ENCODE data around the gene CDKN1B. TPM values are rescaled to one million over a fixed set of nuclear protein-coding genes. Genes with fewer than 3 reads are reported as not detected.

The CDKN1B gene
- total and polyA plus RNA-seq, 7 experiments from 2014 or later = 15.1 to 205 (median 189) TPM

DNA sequence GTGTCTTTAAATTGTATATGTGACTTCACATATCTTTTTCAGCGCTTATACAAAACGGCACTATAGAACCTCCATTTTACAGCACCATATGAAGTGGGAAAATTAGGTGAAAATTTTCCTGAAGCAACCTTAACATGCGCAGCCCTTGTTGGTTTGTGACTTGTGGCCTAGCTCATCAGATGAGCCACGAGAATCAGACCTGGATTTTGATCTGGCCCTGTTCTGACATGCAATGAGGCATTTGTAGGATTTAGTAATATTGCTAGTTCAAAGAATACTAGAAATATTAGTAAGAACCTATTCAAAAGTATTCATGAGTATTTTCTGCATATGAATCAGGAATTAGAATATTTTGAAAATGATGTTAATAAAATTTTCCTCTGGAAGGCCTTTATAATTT, 2.9 kb downstream of the CDKN1B start:
- DNase-seq (no peak), ATAC-seq (no peak)
- peak overlapping the region; percentile 97 to 99 (median 98) for H3K27ac Mint-ChIP-seq
- ChIA-PET POLR2A (interaction anchor here (0.5 to 35.7 kb wide), 10 partner anchors 3 to 362 kb away, joined by 3 to 1179 read pairs (median 16); partner anchors contain the start of genes BORCS5, CDKN1B, CREBL2 and GPR19), CTCF (interaction anchor here (0.9 to 4.1 kb wide), 2 partner anchors 16 to 364 kb away, joined by 3 to 27 read pairs; no protein-coding TSS in a partner anchor)
- peak overlapping the region; percentile 99 for H3K27ac ChIP-seq (ENCODE audit: low read depth, low read length)
- peaks cover 11 to 22% of the 10 kb centered on the region in 2 donors for H3K4me1 ChIP-seq (ENCODE audit: control insufficient read depth in 2 of 2, insufficient read depth in 2 of 2, low read length in 2 of 2)
- H3K4me1 Mint-ChIP-seq = peaks cover 26 to 44% (median 33%) of the 10 kb centered on the region in 7 donors
- intact Hi-C loops (cut with micrococcal nuclease) = loop anchor here in 1 of 2 donors (5.0 to 10.0 kb wide), 2 partner anchors 382 to 715 kb away; partner anchors contain the start of gene GSG1
- H3K27me3 Mint-ChIP-seq = no peaks in the 10 kb centered on the region
- peak overlapping the region; percentile 87 to 100 (median 98) for H3K4me3 Mint-ChIP-seq
- peaks cover 0 to 4% (median 0%) of the 10 kb centered on the region in 11 donors for H3K9me3 Mint-ChIP-seq
- H3K36me3 ChIP-seq (ENCODE audit: control insufficient read depth in 2 of 3, insufficient read depth in 3 of 3, low read length in 3 of 3) = peaks cover 16 to 36% (median 31%) of the 10 kb centered on the region in 3 experiments
- H3K9me3 ChIP-seq (ENCODE audit: control insufficient read depth in 2 of 3, low read length in 3 of 3) = no peaks in the 10 kb centered on the region
- H3K36me3 Mint-ChIP-seq = peaks cover 20 to 55% (median 41%) of the 10 kb centered on the region in 5 donors
- H3K27me3 ChIP-seq (ENCODE audit: control insufficient read depth in 2 of 2, insufficient read depth in 2 of 2, low read length in 2 of 2) = no peaks in the 10 kb centered on the region
- H3K4me3 ChIP-seq (ENCODE audit: low read length) = peak overlapping the region; percentile 94

- Mint-ChIP-seq H3K27ac (peak overlapping the region; percentile 97 to 99 (median 98)), H3K4me1 (peaks cover 22 to 43% (median 33%) of the 10 kb centered on the region in 7 donors), H3K4me3 (peak overlapping the region; percentile 87 to 100 (median 98)), H3K36me3 (peaks cover 20 to 58% (median 41%) of the 10 kb centered on the region in 5 donors), H3K9me3 (peaks cover 0 to 11% (median 0%) of the 10 kb centered on the region in 11 donors), H3K27me3 (peaks cover 0 to 5% (median 0%) of the 10 kb centered on the region in 5 donors)
- peaks cover 16 to 36% (median 31%) of the 10 kb centered on the region in 3 experiments for H3K36me3 ChIP-seq (ENCODE audit: control insufficient read depth in 2 of 3, insufficient read depth in 3 of 3, low read length in 3 of 3)
- H3K4me1 ChIP-seq (ENCODE audit: control insufficient read depth in 2 of 2, insufficient read depth in 2 of 2, low read length in 2 of 2) = peaks cover 11 to 22% of the 10 kb centered on the region in 2 donors
- H3K27me3 ChIP-seq (ENCODE audit: control insufficient read depth in 2 of 2, insufficient read depth in 2 of 2, low read length in 2 of 2) = no peaks in the 10 kb centered on the region
- intact Hi-C loops (cut with micrococcal nuclease) = loop anchor here in 1 of 2 donors (5.0 to 10.0 kb wide), 2 partner anchors 382 to 716 kb away; partner anchors contain the start of gene GSG1
- peak overlapping the region; percentile 99 for H3K27ac ChIP-seq (ENCODE audit: low read depth, low read length)
- DNase-seq (peak in 2 of 9 donors; percentile 22 to 49), ATAC-seq (no peak)
- H3K4me3 ChIP-seq (ENCODE audit: low read length) = peak overlapping the region; percentile 94
- no peaks in the 10 kb centered on the region for H3K9me3 ChIP-seq (ENCODE audit: control insufficient read depth in 2 of 3, low read length in 3 of 3)
- CTCF ChIA-PET = interaction anchor here (4.1 kb wide), 1 partner anchor 16 kb away, joined by 27 read pairs; no protein-coding TSS in a partner anchor
- POLR2A ChIA-PET = interaction anchor here (0.6 to 24.3 kb wide), 9 partner anchors 14 to 363 kb away, joined by 3 to 1179 read pairs (median 4); partner anchors contain the start of genes BORCS5, CDKN1B, CREBL2 and DUSP16
Measured at GRCh38 chr12:12720672-12721161, 3.5 kb downstream of the CDKN1B start.

- H3K36me3 ChIP-seq (ENCODE audit: control insufficient read depth in 2 of 3, insufficient read depth in 3 of 3, low read length in 3 of 3) = peaks cover 16 to 36% (median 31%) of the 10 kb centered on the region in 3 experiments
- Mint-ChIP-seq H3K9me3 (peaks cover 0 to 13% (median 0%) of the 10 kb centered on the region in 11 donors), H3K36me3 (peaks cover 20 to 60% (median 41%) of the 10 kb centered on the region in 5 donors)
Measured at GRCh38 chr12:12721176-12721751, 4.1 kb downstream of the CDKN1B start.

DNA sequence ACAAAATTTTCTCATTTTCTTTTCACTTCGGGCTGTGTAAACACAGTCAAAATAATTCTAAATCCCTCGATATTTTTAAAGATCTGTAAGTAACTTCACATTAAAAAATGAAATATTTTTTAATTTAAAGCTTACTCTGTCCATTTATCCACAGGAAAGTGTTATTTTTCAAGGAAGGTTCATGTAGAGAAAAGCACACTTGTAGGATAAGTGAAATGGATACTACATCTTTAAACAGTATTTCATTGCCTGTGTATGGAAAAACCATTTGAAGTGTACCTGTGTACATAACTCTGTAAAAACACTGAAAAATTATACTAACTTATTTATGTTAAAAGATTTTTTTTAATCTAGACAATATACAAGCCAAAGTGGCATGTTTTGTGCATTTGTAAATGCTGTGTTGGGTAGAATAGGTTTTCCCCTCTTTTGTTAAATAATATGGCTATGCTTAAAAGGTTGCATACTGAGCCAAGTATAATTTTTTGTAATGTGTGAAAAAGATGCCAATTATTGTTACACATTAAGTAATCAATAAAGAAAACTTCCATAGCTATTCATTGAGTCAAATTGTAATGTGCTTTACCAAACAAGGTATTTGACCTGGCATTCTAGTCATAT, 4.8 kb downstream of the CDKN1B start:
- CTCF ChIA-PET = interaction anchor here (0.5 to 2.2 kb wide), 4 partner anchors 8 to 387 kb away, joined by 3 to 10 read pairs (median 4); no protein-coding TSS in a partner anchor
- H3K36me3 Mint-ChIP-seq = peaks cover 20 to 63% (median 41%) of the 10 kb centered on the region in 5 donors
- intact Hi-C loops (cut with micrococcal nuclease) = loop anchor here in 1 of 2 donors (5.0 to 10.0 kb wide), 2 partner anchors 380 to 717 kb away; partner anchors contain the start of gene GSG1

More at GRCh38 chr12:12721176-12721751, 4.1 kb downstream of the CDKN1B start:
- peak overlapping the region; percentile 97 to 99 (median 98) for H3K27ac Mint-ChIP-seq
- peak in 7 of 9 donors; percentile 37 to 67 (median 59) for DNase-seq
- intact Hi-C loops (cut with micrococcal nuclease) = loop anchor here in 1 of 2 donors (5.0 to 10.0 kb wide), 2 partner anchors 381 to 716 kb away; partner anchors contain the start of gene GSG1
- H3K4me3 Mint-ChIP-seq = peak overlapping the region; percentile 87 to 100 (median 98)
- Histone ChIP-seq H3K27me3 (ENCODE audit: control insufficient read depth in 2 of 2, insufficient read depth in 2 of 2, low read length in 2 of 2) (no peaks in the 10 kb centered on the region), H3K4me1 (ENCODE audit: control insufficient read depth in 2 of 2, insufficient read depth in 2 of 2, low read length in 2 of 2) (peaks cover 11 to 22% of the 10 kb centered on the region in 2 donors), H3K4me3 (ENCODE audit: low read length) (peak overlapping the region; percentile 94), H3K9me3 (ENCODE audit: control insufficient read depth in 2 of 3, low read length in 3 of 3) (no peaks in the 10 kb centered on the region), H3K27ac (ENCODE audit: low read depth, low read length) (peak overlapping the region; percentile 99)
- ATAC-seq = no peak
- H3K4me1 Mint-ChIP-seq = peaks cover 17 to 42% (median 30%) of the 10 kb centered on the region in 7 donors
- H3K27me3 Mint-ChIP-seq = peaks cover 0 to 7% (median 0%) of the 10 kb centered on the region in 5 donors
- CTCF ChIA-PET = interaction anchor here (0.5 to 4.1 kb wide), 3 partner anchors 15 to 386 kb away, joined by 3 to 27 read pairs (median 4); no protein-coding TSS in a partner anchor
- POLR2A ChIA-PET = interaction anchor here (0.6 to 24.3 kb wide), 11 partner anchors 14 to 364 kb away, joined by 3 to 1179 read pairs (median 5); partner anchors contain the start of genes BORCS5, CDKN1B, CREBL2 and DUSP16

DNA sequence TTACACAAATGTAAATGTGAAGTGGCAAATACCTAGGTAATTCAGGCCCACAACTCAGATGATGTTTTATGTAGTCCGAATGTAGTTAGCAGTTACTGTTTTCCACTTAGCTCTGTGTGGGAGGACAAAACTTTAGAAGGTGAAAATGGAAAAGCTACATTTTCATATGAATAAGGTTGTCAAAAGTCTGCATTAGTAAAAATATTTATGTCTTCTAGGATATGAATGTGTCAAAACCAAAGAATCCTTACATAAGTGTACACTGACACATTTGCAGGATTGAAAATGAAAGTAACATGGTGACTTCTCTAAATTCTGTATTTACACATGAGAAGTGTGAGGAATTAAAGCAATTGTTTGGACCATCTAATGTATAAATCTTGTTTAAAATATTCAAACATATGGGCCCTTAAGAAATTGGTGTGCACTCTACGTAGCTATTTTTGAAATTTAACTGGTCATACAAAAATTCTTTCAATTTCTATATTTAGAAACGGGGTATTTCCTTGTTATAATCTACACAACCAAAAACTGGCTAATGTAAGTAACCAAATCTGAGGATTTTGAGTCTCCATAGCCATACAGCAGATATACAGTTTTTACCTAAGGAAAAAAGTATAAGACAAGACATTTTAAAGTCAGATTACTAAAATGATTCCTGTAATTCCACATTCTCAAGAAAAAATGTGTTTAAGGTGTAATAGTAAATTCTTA, 5.4 kb downstream of the CDKN1B start:
- Histone ChIP-seq H3K9me3 (ENCODE audit: control insufficient read depth in 2 of 3, low read length in 3 of 3) (no peaks in the 10 kb centered on the region), H3K4me1 (ENCODE audit: control insufficient read depth in 2 of 2, insufficient read depth in 2 of 2, low read length in 2 of 2) (peaks cover 15 to 22% of the 10 kb centered on the region in 2 donors), H3K4me3 (ENCODE audit: low read length) (peak overlapping the region; percentile 53), H3K36me3 (ENCODE audit: control insufficient read depth in 2 of 3, insufficient read depth in 3 of 3, low read length in 3 of 3) (peaks cover 16 to 31% (median 26%) of the 10 kb centered on the region in 3 experiments), H3K27ac (ENCODE audit: low read depth, low read length) (peak overlapping the region; percentile 99), H3K27me3 (ENCODE audit: control insufficient read depth in 2 of 2, insufficient read depth in 2 of 2, low read length in 2 of 2) (no peaks in the 10 kb centered on the region)
- ChIA-PET POLR2A (interaction anchor here (0.6 to 24.3 kb wide), 18 partner anchors 12 to 719 kb away, joined by 3 to 1179 read pairs (median 4); partner anchors contain the start of genes BORCS5, CDKN1B, CREBL2 and GPR19), CTCF (interaction anchor here (0.7 to 2.2 kb wide), 6 partner anchors 9 to 188 kb away, joined by 3 to 10 read pairs (median 4); no protein-coding TSS in a partner anchor)
- no peak for ATAC-seq
- Mint-ChIP-seq H3K36me3 (peaks cover 17 to 62% (median 35%) of the 10 kb centered on the region in 5 donors), H3K27me3 (peaks cover 0 to 7% (median 0%) of the 10 kb centered on the region in 5 donors), H3K4me1 (peaks cover 24 to 49% (median 41%) of the 10 kb centered on the region in 7 donors), H3K4me3 (peak overlapping the region; percentile 87 to 100 (median 95)), H3K27ac (peak overlapping the region; percentile 97 to 99 (median 98)), H3K9me3 (peaks cover 0 to 13% (median 0%) of the 10 kb centered on the region in 11 donors)
- DNase-seq = peak in 6 of 9 donors; percentile 20 to 41 (median 29)
- intact Hi-C loops (cut with micrococcal nuclease) = loop anchor here in 1 of 2 donors (5.0 to 10.0 kb wide), 2 partner anchors 380 to 718 kb away; partner anchors contain the start of gene GSG1

More for the DNA sequence above, 4.8 kb downstream of the CDKN1B start:
- H3K9me3 ChIP-seq (ENCODE audit: control insufficient read depth in 2 of 3, low read length in 3 of 3) = no peaks in the 10 kb centered on the region
- POLR2A ChIA-PET = interaction anchor here (0.6 to 24.3 kb wide), 12 partner anchors 13 to 719 kb away, joined by 4 to 1179 read pairs (median 4); partner anchors contain the start of genes BORCS5, CDKN1B, CREBL2 and GPR19
- peaks cover 0 to 7% (median 0%) of the 10 kb centered on the region in 5 donors for H3K27me3 Mint-ChIP-seq
- peaks cover 20 to 44% (median 37%) of the 10 kb centered on the region in 7 donors for H3K4me1 Mint-ChIP-seq
- H3K4me3 Mint-ChIP-seq = peak overlapping the region; percentile 87 to 100 (median 97)
- peak overlapping the region; percentile 97 to 99 (median 98) for H3K27ac Mint-ChIP-seq
- DNase-seq (peak in 1 of 9 donors; percentile 3), ATAC-seq (no peak)
- H3K27ac ChIP-seq (ENCODE audit: low read depth, low read length) = peak overlapping the region; percentile 99
- peaks cover 16 to 31% (median 31%) of the 10 kb centered on the region in 3 experiments for H3K36me3 ChIP-seq (ENCODE audit: control insufficient read depth in 2 of 3, insufficient read depth in 3 of 3, low read length in 3 of 3)
- H3K27me3 ChIP-seq (ENCODE audit: control insufficient read depth in 2 of 2, insufficient read depth in 2 of 2, low read length in 2 of 2) = no peaks in the 10 kb centered on the region
- H3K9me3 Mint-ChIP-seq = peaks cover 0 to 13% (median 0%) of the 10 kb centered on the region in 11 donors
- H3K4me1 ChIP-seq (ENCODE audit: control insufficient read depth in 2 of 2, insufficient read depth in 2 of 2, low read length in 2 of 2) = peaks cover 15 to 22% of the 10 kb centered on the region in 2 donors
- H3K4me3 ChIP-seq (ENCODE audit: low read length) = peak overlapping the region; percentile 53

All from naive thymus-derived CD4-positive, alpha-beta T cell (primary cell).